Loucy (cell line): ENCODE results near the gene ABCA7.

ENCODE experiments used
- CTCF ChIP-seq: fragments of 200-600 bp; sonication (generic); conservative IDR thresholded peaks from 2 replicates; pipeline ENCODE4 v1.5.1; 2014; ENCODE audit warnings: mild to moderate bottlenecking, antibody characterized with exemption, low read length
- EZH2phosphoT487 ChIP-seq: fragments of 200-600 bp; IDR thresholded peaks from 2 replicates; pipeline ENCODE4 v1.6.1; 2018; ENCODE audit warnings: antibody characterized with exemption, mild to moderate bottlenecking, moderate library complexity, borderline replicate concordance

- TF ChIP-seq CTCF: no peak
- TF ChIP-seq EZH2phosphoT487: no peak
Measured at GRCh38 chr19:1106841-1107660, 67.1 kb downstream of the ABCA7 start.
